Activated naive CD8-positive, alpha-beta T cell treated with anti-CD3 and anti-CD28 coated beads, Interleukin-2, amount 10 ng/mL, durations not matched to agents 7 days and 5 days (primary cell): ENCODE results near the gene CHCHD4. TPM values are rescaled to one million over a fixed set of nuclear protein-coding genes. Genes with fewer than 3 reads are reported as not detected.
A peak's percentile ranks its signal among the peaks of the same experiment; 100 is the strongest.
"Not testable (repeated sequence)": the region's sequence is repeated elsewhere in the genome, so short reads cannot be mapped to it uniquely, and the experiment has no call there.

Experiments used
- ATAC-seq: fragments of 150-1000 bp; cut with Tn5 transposase; one replicate; pipeline ENCODE4 v1.10.0; 2021; ENCODE audit warnings: low read depth, moderate library complexity
- POLR2A ChIA-PET: fragments of 350-600 bp; sonication (Branson Sonifier 250); formaldehyde crosslinking; loops from one replicate; lab custom pipeline; 2021; ENCODE audit warnings: antibody characterized with exemption; lab: Charles Lee
- DNase-seq: peaks from one replicate; pipeline ENCODE4 v3.0.0; 2021
- H3K27ac Mint-ChIP-seq: one replicate; pipeline ENCODE4 v1.8.0; 2022; ENCODE audit warnings: mild to moderate bottlenecking, mixed read lengths
- H3K27me3 Mint-ChIP-seq: one replicate; pipeline ENCODE4 v1.8.0; 2022; ENCODE audit warnings: mild to moderate bottlenecking, moderate library complexity, mixed read lengths
- H3K36me3 Mint-ChIP-seq: one replicate; pipeline ENCODE4 v1.8.0; 2021; ENCODE audit warnings: mild to moderate bottlenecking, mixed read lengths
- H3K4me1 Mint-ChIP-seq: one replicate; pipeline ENCODE4 v1.8.0; 2021; ENCODE audit warnings: mixed read lengths
- H3K4me3 Mint-ChIP-seq: one replicate; pipeline ENCODE4 v1.8.0; 2022; ENCODE audit warnings: mild to moderate bottlenecking, moderate library complexity, mixed read lengths
- H3K9me3 Mint-ChIP-seq: one replicate; pipeline ENCODE4 v1.8.0; 2021; ENCODE audit warnings: mixed read lengths
- total RNA-seq, 2 experiments: library from RNA; stranded (reverse); gene quantifications; one replicate each; pipeline ENCODE4 v1.2.3, GENCODE V29; 2021

The CHCHD4 gene
- total RNA-seq, 2 experiments from 2014 or later, result 10.1 to 11.9 TPM

DNA sequence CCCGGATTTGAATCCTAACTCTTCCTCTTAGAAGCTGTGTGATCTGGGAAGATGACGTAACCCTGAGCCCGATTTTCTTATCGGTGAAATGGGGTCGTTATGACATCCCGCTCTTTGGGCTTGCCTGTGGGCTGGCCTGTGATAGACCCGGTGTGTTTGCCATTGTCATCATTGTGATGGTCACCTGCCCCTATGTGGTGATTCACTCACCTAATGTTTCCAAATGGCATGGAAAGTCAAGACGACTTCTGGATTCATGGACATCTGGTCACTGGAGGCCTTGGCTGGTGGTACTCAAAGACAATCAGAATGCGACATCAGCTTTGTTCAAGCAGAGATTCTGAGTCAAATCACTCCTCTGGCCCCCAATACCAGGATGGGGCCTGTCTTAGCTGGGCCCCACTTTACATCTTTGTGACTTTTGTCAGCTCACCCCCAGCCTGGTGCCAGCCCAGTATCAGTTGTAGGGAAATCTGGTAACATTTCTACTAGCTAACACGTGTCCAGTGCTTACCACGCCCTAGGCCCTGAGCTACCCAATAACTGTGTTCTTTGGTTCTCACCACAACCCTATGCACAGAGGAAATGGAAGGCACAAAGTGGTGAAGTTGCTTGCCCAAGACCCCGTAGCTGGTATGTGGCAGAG lies 3.0 kb upstream of the CHCHD4 start:
- no peak for DNase-seq
- H3K4me3 Mint-ChIP-seq, result no peak overlapping the region
- no peaks in the 10 kb centered on the region for H3K9me3 Mint-ChIP-seq
- POLR2A ChIA-PET, result no interaction called here
- no peaks in the 10 kb centered on the region for H3K27me3 Mint-ChIP-seq
- ATAC-seq, result no peak
- H3K36me3 Mint-ChIP-seq, result peaks cover 21% of the 10 kb centered on the region
- H3K4me1 Mint-ChIP-seq, result peaks cover 36% of the 10 kb centered on the region
- peak overlapping the region; percentile 33 for H3K27ac Mint-ChIP-seq

DNA sequence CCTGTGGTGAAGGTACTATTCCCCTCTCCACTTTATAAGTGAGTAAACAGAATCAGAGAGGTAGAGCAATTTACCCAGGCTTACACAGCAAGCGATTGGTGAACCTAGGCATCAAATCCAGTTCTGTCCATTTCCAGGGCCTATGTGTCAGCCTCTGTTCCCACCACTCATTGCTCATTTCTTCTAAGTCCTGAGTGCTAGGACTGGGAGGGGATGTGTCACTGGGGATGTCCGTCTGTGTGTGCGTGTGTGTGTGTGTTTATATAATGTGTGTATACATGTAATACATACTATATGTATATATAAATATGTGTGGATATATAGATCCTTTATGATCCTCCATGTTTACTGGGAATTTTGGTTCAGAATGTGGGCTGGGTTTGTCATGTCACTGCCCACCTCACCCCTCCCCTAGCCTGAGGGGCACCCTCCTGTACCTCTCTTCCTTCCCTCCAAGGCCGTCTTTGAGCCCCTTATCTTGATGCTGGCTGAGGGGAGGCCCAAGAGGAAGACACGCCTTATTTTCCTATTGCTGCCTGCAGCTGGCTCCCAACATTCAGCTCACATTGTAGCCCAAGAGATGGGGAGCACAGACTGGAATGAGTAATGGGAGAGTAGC lies 2.3 kb upstream of the CHCHD4 start:
- Mint-ChIP-seq H3K9me3 (no peaks in the 10 kb centered on the region), H3K4me1 (peaks cover 42% of the 10 kb centered on the region), H3K27me3 (no peaks in the 10 kb centered on the region), H3K27ac (no peak overlapping the region), H3K4me3 (peak overlapping the region; percentile 95), H3K36me3 (peaks cover 24% of the 10 kb centered on the region)
- ATAC-seq (no peak), DNase-seq (no peak)
- POLR2A ChIA-PET, result interaction anchor here (3.4 kb wide), 1 partner anchor 17 kb away, joined by 24 read pairs; no protein-coding TSS in a partner anchor

DNA sequence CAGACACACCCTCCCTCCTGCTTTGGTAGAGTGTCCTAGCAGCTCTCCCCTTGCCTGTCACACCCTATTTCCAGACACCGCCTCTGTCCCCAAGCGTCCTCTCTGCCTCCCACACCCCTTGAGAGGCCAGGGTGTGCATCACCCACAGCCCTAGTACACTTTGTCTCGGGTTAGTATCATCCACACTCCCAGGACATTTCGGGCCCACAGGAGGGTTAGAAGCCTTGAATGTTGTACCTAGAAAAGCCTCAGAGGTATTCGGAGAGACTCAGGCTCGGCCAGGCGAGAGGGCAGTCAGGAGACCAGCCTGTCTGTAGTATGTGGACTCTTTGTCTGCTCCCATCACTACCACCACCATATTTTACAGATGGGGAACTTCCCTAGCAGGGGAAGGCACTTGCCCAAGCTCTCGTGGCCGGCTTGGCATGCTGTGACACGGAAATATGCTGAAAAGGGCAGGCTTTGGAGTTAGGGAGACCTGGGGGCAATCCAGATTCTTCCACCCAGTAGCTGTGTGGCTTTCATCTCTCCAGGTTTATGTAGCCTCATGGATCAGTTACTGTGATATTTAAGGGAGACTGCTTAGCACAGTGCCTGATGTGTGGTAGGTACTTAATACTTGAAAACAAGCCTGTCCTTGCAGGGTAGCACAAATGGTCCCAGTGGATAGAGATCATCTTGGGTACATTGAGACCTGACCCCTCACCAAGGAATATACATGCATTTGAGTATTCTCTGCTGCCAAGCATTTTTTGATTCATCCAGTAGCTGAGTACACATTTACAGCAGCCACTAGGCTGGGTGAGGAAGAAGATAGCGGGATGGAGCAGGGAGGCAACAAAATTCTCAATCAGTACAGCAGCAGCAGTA lies 1.6 kb upstream of the CHCHD4 start:
- Mint-ChIP-seq H3K4me3 (peak overlapping the region; percentile 95), H3K27me3 (no peaks in the 10 kb centered on the region), H3K9me3 (no peaks in the 10 kb centered on the region), H3K4me1 (peaks cover 45% of the 10 kb centered on the region), H3K27ac (peak overlapping the region; percentile 92), H3K36me3 (peaks cover 26% of the 10 kb centered on the region)
- ATAC-seq (no peak), DNase-seq (no peak)
- POLR2A ChIA-PET, result interaction anchor here (0.6 to 3.8 kb wide), 5 partner anchors 17 to 236 kb away, joined by 3 to 48 read pairs (median 7); partner anchors contain the start of genes LSM3 and XPC

DNA sequence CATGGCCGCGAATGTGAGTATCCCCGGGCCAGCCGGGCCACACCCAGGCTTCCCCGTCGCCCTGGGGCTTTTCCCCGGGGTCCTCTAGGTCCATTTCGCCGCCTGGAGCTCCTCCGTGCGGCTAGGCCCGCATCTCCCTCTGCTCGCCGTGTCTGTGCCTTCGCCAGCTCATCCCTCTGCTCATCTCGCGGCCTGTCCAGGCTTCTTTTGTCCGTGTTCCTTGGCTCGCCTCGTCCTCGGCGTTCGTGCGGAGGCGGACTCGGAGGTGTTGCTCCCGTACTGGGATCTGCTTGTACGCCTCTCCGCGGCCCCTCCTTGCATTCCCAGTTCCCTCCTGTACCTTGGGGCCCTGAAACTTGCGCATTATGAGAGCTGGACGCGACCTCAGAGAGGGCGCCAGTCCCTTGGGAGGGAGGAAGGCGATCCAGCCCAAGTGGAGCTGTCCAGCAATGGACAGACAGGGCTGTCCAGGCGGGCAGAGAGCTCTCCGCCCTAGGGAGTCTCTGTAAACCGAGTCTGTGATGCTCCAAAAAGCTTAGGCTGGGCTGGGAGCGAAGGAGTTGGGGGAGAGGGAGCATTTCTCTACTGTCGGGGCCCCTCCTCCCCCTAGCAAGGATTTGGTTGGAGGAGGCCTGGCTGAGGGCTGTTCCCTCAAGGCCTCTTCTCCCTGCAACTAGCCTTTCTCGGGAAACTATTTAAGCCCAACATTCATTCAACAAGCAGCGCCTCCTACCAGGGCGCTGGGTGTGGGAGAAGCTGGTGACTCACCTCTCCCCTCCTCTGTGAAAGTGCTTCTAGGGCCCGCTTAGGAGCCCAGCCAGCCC lies 735 bp upstream of the CHCHD4 start:
- Mint-ChIP-seq H3K36me3 (peaks cover 31% of the 10 kb centered on the region), H3K9me3 (no peaks in the 10 kb centered on the region), H3K27me3 (no peaks in the 10 kb centered on the region), H3K4me3 (peak overlapping the region; percentile 95), H3K27ac (peak overlapping the region; percentile 92), H3K4me1 (peaks cover 47% of the 10 kb centered on the region)
- POLR2A ChIA-PET, result interaction anchor here (0.6 to 3.8 kb wide), 11 partner anchors 8 to 306 kb away, joined by 3 to 48 read pairs (median 4); partner anchors contain the start of genes LSM3, SLC6A6 and XPC
- ATAC-seq (peak; percentile 7), DNase-seq (no peak)

DNA sequence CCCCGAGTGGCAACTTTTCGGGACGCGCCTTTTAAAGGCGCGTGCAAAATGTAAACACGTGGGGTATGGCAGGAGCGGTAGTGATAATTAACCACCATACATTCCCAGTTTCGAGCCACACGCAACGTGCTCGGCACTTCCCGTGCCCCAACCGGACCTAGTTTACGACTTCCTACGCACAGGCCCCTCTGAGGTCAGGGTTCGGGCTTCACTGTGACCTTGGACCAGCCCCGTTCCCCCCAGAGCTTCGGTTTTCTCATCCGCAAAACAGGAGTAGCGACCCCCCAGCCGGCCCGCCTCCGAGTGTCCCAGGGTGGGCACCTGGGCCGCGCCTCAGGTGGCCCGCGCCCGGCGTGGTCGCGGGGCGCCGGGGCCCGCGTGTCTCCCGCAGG lies 451 bp downstream of the CHCHD4 start:
- peak overlapping the region; percentile 95 for H3K4me3 Mint-ChIP-seq
- H3K36me3 Mint-ChIP-seq, result peaks cover 26% of the 10 kb centered on the region
- DNase-seq, result no peak
- H3K9me3 Mint-ChIP-seq, result no peaks in the 10 kb centered on the region
- ATAC-seq, result peak; percentile 46
- H3K27ac Mint-ChIP-seq, result peak overlapping the region; percentile 88
- POLR2A ChIA-PET, result interaction anchor here (0.9 to 3.8 kb wide), 9 partner anchors 19 to 528 kb away, joined by 3 to 48 read pairs (median 4); partner anchors contain the start of genes CCDC174, LSM3 and XPC
- H3K27me3 Mint-ChIP-seq, result no peaks in the 10 kb centered on the region
- peaks cover 53% of the 10 kb centered on the region for H3K4me1 Mint-ChIP-seq

DNA sequence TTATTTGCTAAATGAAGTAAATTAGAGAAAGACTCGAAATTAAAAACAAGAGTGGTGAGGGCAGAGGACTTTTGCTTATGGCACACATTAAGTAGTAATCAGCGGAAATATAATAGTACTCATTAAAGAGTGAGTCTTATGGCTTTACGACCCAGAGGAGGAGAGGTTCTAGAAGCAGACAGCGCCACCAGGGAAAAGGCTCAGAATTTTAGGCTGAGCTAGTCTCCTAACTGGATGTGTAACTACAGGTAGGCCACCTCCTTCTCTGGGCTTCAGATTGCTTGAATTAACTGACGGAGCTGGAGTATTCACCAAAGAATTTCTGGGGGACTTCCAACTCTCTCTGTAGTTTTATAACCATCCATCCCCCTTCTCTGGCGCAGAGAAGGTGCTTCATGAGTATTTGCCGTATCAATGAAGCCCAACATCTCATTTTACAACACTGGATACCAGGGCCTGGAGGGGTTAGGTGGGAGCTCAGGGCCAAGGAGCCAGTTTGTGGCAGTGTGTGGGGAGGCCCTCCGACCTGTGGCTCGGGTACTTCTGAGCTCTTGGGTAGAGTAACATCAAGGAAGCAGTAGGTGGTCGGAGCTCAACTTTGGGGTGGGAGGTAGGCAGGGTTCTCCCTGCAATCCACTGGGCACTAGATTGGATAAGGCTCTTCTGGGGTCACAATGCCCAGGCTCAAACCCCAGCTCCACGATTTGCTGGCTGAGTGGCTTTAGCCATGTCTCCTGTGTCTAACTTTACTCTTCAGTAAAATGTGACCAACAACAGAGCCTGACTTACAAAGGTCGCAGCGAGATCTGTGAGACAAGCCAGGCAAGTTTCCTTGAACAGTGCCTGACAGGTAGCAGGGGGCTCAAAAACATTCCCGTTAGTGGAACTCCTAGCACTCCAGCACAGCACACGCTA lies 1.1 kb downstream of the CHCHD4 start:
- Mint-ChIP-seq H3K9me3 (no peaks in the 10 kb centered on the region), H3K4me1 (peaks cover 53% of the 10 kb centered on the region), H3K27ac (peak overlapping the region; percentile 88), H3K4me3 (peak overlapping the region; percentile 95), H3K36me3 (peaks cover 22% of the 10 kb centered on the region), H3K27me3 (no peaks in the 10 kb centered on the region)
- DNase-seq, result no peak
- POLR2A ChIA-PET, result interaction anchor here (0.9 to 3.8 kb wide), 6 partner anchors 20 to 528 kb away, joined by 3 to 48 read pairs (median 6); partner anchors contain the start of genes CCDC174, LSM3 and XPC
- no peak for ATAC-seq

DNA sequence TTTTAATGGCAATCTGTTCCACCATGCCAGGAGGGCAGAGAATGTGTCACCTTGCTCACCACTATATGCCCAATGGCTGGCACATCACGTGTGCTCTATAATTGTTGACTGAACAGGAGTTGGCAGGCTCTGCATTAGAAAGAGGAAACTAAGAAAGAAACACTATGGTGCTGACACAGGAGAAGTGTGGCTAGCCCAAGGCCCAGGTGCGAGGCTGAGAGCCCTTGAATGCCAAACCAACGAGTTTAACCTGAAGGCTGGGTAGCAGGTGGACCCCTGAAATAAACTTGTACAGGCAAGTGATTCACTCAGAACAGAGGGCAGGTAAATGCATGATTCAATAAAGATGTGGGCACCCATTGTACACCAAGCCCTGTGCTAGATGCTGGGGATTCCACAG lies 2.4 kb downstream of the CHCHD4 start:
- H3K4me1 Mint-ChIP-seq, result peaks cover 42% of the 10 kb centered on the region
- peak overlapping the region; percentile 56 for H3K4me3 Mint-ChIP-seq
- peaks cover 15% of the 10 kb centered on the region for H3K36me3 Mint-ChIP-seq
- peak overlapping the region; percentile 42 for H3K27ac Mint-ChIP-seq
- no peaks in the 10 kb centered on the region for H3K27me3 Mint-ChIP-seq
- POLR2A ChIA-PET, result interaction anchor here (0.6 to 3.8 kb wide), 3 partner anchors 57 to 633 kb away, joined by 3 to 48 read pairs (median 4); partner anchors contain the start of genes LSM3 and XPC
- H3K9me3 Mint-ChIP-seq, result no peaks in the 10 kb centered on the region
- ATAC-seq (no peak), DNase-seq (no peak)

DNA sequence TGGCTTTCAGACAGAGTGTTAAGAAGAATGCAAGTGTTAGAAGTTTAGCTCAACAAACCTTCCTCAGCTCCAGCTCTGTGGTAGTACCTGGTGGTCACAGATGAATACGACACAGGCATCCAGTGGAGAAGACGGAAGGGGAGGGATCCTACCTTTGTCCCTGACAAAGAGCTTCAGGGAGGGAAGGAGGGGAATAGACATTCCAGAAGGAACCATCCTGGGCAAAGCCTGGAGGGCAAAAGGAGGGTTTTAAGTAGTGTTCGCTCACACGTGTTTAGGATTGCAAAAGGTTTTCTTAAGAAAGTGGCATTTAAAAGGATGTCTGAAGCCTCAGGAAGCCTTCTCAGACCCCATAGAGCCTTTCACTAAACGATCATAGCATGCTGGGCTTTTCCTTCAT lies 2.8 kb downstream of the CHCHD4 start:
- no peaks in the 10 kb centered on the region for H3K9me3 Mint-ChIP-seq
- ATAC-seq (no peak), DNase-seq (no peak)
- POLR2A ChIA-PET, result interaction anchor here (0.7 kb wide), 1 partner anchor 256 kb away, joined by 4 read pairs; no protein-coding TSS in a partner anchor
- H3K27ac Mint-ChIP-seq, result no peak overlapping the region
- peaks cover 15% of the 10 kb centered on the region for H3K36me3 Mint-ChIP-seq
- H3K27me3 Mint-ChIP-seq, result no peaks in the 10 kb centered on the region
- H3K4me1 Mint-ChIP-seq, result peaks cover 39% of the 10 kb centered on the region
- no peak overlapping the region for H3K4me3 Mint-ChIP-seq

DNA sequence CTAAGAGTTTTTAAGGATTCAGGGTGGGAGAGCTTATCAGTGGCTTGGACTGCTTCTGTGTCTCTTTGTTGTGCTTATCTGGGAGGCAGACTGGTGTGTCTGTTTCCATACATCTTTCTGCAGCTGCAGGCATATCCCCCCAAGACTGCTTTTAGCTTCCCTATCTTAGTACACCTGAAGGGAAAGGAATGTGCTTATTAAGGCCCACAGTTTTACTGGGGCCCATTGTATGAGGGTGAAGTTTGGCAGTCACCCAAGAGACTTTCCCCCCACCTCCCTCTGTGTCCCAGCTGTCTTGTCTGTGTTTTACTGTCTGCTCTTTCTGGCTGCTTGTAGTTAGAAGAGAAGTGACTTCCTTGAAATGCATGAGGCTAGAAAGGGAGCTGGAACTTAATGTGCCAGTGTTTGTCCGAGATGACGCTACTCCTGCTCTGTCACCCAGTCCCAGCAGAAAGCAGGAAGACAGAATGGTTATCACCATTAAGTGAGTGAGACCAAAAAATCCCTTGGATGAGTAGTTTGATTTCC lies 3.7 kb downstream of the CHCHD4 start:
- POLR2A ChIA-PET, H3K9me3 Mint-ChIP-seq, H3K27me3 Mint-ChIP-seq, ATAC-seq, DNase-seq, H3K4me3 Mint-ChIP-seq, H3K27ac Mint-ChIP-seq: not testable (repeated sequence)
- Mint-ChIP-seq H3K4me1 (peaks cover 33% of the 10 kb centered on the region), H3K36me3 (peaks cover 15% of the 10 kb centered on the region)

DNA sequence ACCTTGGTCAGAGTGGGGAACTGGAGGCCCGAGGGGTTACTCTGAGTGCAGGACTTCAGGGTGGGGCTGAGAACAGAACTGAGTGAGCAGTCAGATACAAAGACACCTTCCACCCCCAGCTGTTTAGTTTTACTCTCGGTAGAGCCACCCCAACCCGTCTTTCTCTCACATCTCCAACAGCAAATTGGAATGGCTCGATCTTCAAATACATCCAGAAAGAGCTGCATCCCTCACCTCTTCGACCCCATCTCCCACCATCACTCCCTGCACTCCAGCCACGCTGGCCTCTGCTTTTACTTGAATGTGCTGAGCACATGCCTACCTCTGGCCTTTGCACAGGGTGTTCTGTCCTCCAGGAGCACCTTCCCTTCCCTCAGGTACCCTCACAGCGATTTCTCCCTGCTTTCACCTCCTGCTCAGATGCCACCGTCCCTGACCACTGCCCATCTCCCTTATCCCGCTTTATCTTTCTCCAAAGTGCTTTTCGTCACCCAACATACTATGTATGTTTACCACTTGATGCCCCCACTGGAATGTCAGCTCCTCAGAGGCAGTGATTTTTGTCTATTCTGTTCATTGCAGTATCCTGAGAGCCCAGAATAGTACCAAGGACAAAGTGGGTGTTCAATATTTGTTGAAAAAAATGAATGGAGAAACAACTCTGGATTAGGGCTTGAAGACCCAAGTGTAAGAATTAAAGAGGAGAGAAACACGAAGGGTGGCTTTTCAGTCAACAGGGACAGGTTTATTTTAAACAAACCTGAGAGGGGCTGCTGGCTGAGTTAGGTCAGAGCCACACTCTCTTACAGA lies 4.4 kb downstream of the CHCHD4 start:
- Mint-ChIP-seq H3K9me3 (no peaks in the 10 kb centered on the region), H3K4me3 (no peak overlapping the region), H3K27me3 (no peaks in the 10 kb centered on the region), H3K27ac (no peak overlapping the region), H3K36me3 (peaks cover 15% of the 10 kb centered on the region), H3K4me1 (peaks cover 28% of the 10 kb centered on the region)
- POLR2A ChIA-PET, result interaction anchor here (1.1 kb wide), 1 partner anchor 58 kb away, joined by 3 read pairs; the partner anchor contains the start of genes LSM3 and XPC
- ATAC-seq, result no peak
- DNase-seq, result no peak

DNA sequence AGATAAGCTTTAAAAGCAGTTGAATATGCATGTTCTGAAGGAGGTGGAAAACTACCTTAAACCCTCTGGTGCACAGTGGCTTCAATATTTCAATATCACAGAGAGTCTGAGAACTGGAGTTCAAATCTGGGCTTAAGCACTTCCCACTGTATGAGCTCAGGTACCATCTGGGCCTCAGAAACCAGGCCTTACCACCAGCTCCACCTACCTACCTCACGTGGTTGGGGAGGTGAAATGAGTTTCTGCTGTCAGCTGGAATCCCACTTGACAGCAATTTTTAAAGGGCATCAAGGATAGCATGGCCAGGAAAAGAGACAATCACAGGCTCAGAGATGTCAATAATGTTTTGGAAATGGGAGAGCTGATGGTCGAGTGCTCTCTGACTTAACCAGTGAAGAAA lies 5.0 kb downstream of the CHCHD4 start:
- POLR2A ChIA-PET, result interaction anchor here (1.1 kb wide), 1 partner anchor 59 kb away, joined by 3 read pairs; the partner anchor contains the start of genes LSM3 and XPC
- H3K4me3 Mint-ChIP-seq, result no peak overlapping the region
- H3K4me1 Mint-ChIP-seq, result peaks cover 28% of the 10 kb centered on the region
- no peaks in the 10 kb centered on the region for H3K9me3 Mint-ChIP-seq
- H3K36me3 Mint-ChIP-seq, result peaks cover 15% of the 10 kb centered on the region
- H3K27me3 Mint-ChIP-seq, result no peaks in the 10 kb centered on the region
- H3K27ac Mint-ChIP-seq, result no peak overlapping the region
- DNase-seq (no peak), ATAC-seq (no peak)
